Epithelial cell of proximal tubule (primary cell): ENCODE results near the gene GAS7. TPM values are rescaled to one million over a fixed set of nuclear protein-coding genes. Genes with fewer than 3 reads are reported as not detected.

Experiments used
- DNase-seq: peaks from one replicate; pipeline ENCODE4 v3.0.0-alpha.2; 2011; ENCODE audit warnings: low read depth
- H3K4me3 ChIP-seq: 2 replicates; pipeline ENCODE4 v1.5.1; 2011; ENCODE audit warnings: low read depth, mild to moderate bottlenecking, low read length
- CTCF ChIP-seq: conservative IDR thresholded peaks from 2 replicates; pipeline ENCODE4 v1.5.1; 2012; ENCODE audit warnings: low read depth, mild to moderate bottlenecking, low read length
- total RNA-seq: library from RNA; depleted of rRNA; stranded (reverse); fragments of >200 nt; gene quantifications from 2 replicates; pipeline ENCODE4 v1.2.3, GENCODE V29; 2015

Gene GAS7
- total RNA-seq, 1 donor from 2014 or later: 2.5 TPM

- no peak for DNase-seq
These were observed 3.3 kb upstream of the GAS7 start for GRCh38 chr17:10201680-10202079.

DNA sequence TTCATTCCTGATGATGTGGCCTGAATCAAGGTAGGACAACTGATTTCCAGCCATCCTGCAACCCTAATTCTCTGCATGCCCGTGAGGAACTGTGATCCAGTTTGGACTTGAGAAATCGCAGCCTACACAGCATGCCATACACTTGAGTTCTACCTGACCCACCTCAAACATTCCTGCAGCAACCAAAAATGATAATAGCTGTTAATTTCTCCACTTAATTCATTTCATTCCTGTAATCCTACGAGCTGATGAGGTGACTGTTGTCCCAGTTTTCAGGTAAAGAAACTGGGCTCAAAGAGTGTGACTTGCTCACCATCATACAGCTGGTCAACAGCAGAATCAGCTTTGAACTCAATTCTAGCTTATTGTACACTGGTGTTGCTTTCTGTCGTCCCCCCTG is 2.2 kb upstream of the GAS7 start:
- no peak for TF ChIP-seq CTCF

More at GRCh38 chr17:10201680-10202079, 3.3 kb upstream of the GAS7 start:
- no peak for TF ChIP-seq CTCF
- no peak overlapping the region for H3K4me3 ChIP-seq

GRCh38 chr17:10200016-10200415 is 1.6 kb upstream of the GAS7 start:
- H3K4me3 ChIP-seq: no peak overlapping the region
- TF ChIP-seq CTCF: no peak
- no peak for DNase-seq

More for the DNA sequence above, 2.2 kb upstream of the GAS7 start:
- H3K4me3 ChIP-seq: no peak overlapping the region
- no peak for DNase-seq

GRCh38 chr17:10197721-10198508 is 491 bp downstream of the GAS7 start:
- no peak for DNase-seq
- TF ChIP-seq CTCF: no peak
- no peak overlapping the region for H3K4me3 ChIP-seq

DNA sequence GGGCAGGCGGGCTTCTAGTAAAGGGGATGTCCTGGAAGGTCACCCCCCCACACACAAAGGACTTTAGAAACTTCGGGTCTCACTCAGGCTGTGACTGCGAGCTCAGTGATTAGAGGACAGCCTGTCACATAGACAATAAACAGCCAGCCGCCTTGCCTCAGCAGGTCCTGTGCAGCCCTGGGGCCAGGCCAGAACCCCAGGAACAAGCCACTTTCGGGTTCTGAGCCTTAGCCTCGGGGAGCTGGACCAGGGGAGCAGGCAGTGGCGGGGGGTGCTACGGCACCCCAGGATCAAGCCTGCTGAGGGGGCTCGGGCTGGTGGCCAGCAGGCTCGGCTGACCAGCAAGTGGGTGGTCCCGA is 1.1 kb downstream of the GAS7 start:
- TF ChIP-seq CTCF: no peak
- no peak overlapping the region for H3K4me3 ChIP-seq
- no peak for DNase-seq

DNA sequence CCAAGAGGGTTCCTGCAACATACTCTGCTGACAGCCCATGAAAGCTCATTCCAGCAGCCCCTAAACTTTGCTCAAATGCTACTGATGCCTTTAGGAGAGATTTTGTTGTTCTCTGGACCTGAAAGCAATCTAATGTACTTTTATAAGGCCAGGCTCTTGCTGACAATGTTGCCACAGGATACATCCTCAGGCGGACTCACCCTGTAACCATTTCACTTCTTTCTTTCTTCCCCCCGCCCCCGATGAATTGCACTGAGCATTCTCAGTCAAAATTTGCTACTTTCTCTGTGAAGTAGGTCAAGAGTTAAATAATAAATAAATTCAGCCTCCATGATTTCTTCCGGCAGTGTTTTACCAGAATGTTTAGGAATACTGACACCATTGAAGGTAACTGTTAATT is 1.5 kb downstream of the GAS7 start:
- no peak overlapping the region for H3K4me3 ChIP-seq
- TF ChIP-seq CTCF: no peak

DNA sequence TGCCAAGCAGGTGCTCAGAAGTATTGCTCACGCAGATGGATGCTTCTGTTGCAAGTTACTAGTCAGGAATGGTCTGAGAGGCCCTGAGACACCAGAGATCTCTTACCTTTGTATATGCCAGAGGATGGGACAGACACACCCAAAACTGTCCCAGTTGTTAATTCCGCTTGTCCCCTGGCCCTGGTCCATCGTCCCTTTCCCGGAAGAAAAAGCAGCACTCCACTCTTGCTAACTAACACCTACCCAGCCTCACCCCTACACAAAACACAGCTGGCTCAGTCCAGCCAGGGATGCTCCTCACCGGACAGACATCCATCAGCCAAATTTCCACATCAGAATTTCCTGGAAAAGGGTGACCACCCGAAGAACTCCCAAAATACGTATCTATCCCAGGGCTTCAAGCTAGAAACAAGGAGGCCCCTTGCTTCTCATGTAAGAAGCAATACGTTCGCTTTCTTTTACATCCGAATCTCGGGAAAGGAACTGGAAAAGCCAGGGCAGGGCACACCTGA is 2.0 kb downstream of the GAS7 start:
- DNase-seq: no peak
- no peak overlapping the region for H3K4me3 ChIP-seq
- TF ChIP-seq CTCF: no peak

More for the DNA sequence above, 1.5 kb downstream of the GAS7 start:
- no peak for DNase-seq
